NCI-H2227 (cell line): ENCODE results near the gene DZIP1L.
"Not testable (repeated sequence)": the region's sequence is repeated elsewhere in the genome, so short reads cannot be mapped to it uniquely, and the experiment has no call there.

Source experiments
- DNase-seq: peaks from one replicate; lab custom pipeline; 2025; ENCODE audit not compliant: unreplicated experiment; lab: John Stamatoyannopoulos, UW

The DZIP1L gene

GRCh38 chr3:138114988-138115971, at the start of gene DZIP1L:
TSS of gene DZIP1L (minus strand) at chr3:138115608. CDS start at chr3:138103971, 11,637 bp downstream.
- DNase-seq: peak; percentile 66

GRCh38 chr3:138165061-138165460, 49.7 kb upstream of the DZIP1L start:
- DNase-seq: no peak

GRCh38 chr3:138157743-138158142, 42.3 kb upstream of the DZIP1L start:
- DNase-seq: no peak

- DNase-seq: no peak
Measured at GRCh38 chr3:138154534-138154933, 39.1 kb upstream of the DZIP1L start.

- DNase-seq: no peak
Measured at GRCh38 chr3:138148503-138148902, 33.1 kb upstream of the DZIP1L start.

- not testable (repeated sequence) for DNase-seq
Measured at GRCh38 chr3:138142181-138142580, 26.8 kb upstream of the DZIP1L start.

GRCh38 chr3:138140940-138141339, 25.5 kb upstream of the DZIP1L start:
- no peak for DNase-seq

GRCh38 chr3:138139691-138140090, 24.3 kb upstream of the DZIP1L start:
- no peak for DNase-seq

GRCh38 chr3:138137861-138138260, 22.5 kb upstream of the DZIP1L start:
- no peak for DNase-seq

- DNase-seq: no peak
Measured at GRCh38 chr3:138136201-138136600, 20.8 kb upstream of the DZIP1L start.

GRCh38 chr3:138135833-138136194, 20.4 kb upstream of the DZIP1L start:
- no peak for DNase-seq

- no peak for DNase-seq
Measured at GRCh38 chr3:138135146-138135832, 19.9 kb upstream of the DZIP1L start.

GRCh38 chr3:138132239-138132638, 16.8 kb upstream of the DZIP1L start, which contains the start of gene A4GNT:
TSS of gene A4GNT (minus strand) at chr3:138132390. CDS start at chr3:138131256, 1,134 bp downstream.
- no peak for DNase-seq

GRCh38 chr3:138127636-138128365, 12.4 kb upstream of the DZIP1L start:
- no peak for DNase-seq

GRCh38 chr3:138125548-138126221, 10.3 kb upstream of the DZIP1L start:
- no peak for DNase-seq

GRCh38 chr3:138124706-138125355, 9.4 kb upstream of the DZIP1L start:
- DNase-seq: no peak

GRCh38 chr3:138124188-138124587, 8.8 kb upstream of the DZIP1L start:
- DNase-seq: no peak

- peak; percentile 2 for DNase-seq
Measured at GRCh38 chr3:138119423-138119766, 4.0 kb upstream of the DZIP1L start.

GRCh38 chr3:138118612-138119422, 3.4 kb upstream of the DZIP1L start:
- peak; percentile 67 for DNase-seq
